CD4-positive, alpha-beta T cell treated with Interleukin-4 for 4 hours (primary cell): ENCODE measurements around the gene BRD9.

Experiments used
- DNase-seq: peaks from one replicate; pipeline ENCODE4 v3.0.0-alpha.2; 2020

BRD9 gene

GRCh38 chr5:876398-877365 lies 15.9 kb downstream of the BRD9 start:
- no peak for DNase-seq

- DNase-seq: no peak
These were observed 16.7 kb downstream of the BRD9 start for GRCh38 chr5:875931-876330.

DNA sequence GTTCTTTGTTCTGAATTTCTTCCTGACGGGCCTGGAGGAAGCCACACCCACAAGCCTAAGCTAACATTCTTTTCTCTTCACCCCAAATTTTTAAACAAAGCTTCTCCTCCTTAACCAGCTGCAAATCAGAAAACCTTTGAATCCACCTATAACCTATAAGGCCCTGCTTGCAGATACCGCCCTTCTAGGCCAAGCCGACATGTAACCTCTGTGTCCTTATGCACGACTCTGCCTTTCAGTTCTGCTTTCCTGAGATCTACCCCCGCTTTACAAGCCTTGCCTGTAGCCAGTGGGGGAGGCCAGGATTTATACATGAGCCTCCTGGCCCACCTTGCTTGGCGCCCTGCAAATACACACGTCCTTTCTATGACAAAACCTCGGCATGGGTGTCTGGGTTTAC lies 19.3 kb downstream of the BRD9 start:
- DNase-seq: no peak

DNA sequence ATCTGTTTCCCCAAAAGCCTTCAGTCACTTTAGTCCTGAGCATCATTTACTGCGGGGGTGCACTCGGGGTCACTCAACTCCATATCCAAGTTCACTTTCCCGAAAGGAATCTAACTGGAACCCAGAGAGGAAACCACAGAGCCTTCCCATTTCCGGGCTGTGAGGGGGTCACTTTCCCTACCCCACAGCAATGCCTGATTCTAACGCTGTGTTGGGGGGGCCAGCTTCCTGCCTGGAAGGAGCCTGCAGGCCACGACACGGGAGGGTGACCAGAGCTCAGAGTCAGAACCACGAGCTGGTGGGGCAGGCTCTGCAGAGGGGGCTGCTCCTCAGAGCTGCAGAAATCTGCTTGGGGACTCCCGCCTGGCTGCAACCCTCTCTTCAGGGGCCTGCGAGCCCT lies 20.3 kb downstream of the BRD9 start:
- no peak for DNase-seq

GRCh38 chr5:871596-872298 lies 20.9 kb downstream of the BRD9 start:
- no peak for DNase-seq

- DNase-seq: no peak
These were observed 21.6 kb downstream of the BRD9 start for GRCh38 chr5:870956-871355.

- DNase-seq: no peak
These were observed 24.0 kb downstream of the BRD9 start for GRCh38 chr5:868428-869135.

- no peak for DNase-seq
These were observed 25.2 kb downstream of the BRD9 start for GRCh38 chr5:867300-867870.

DNA sequence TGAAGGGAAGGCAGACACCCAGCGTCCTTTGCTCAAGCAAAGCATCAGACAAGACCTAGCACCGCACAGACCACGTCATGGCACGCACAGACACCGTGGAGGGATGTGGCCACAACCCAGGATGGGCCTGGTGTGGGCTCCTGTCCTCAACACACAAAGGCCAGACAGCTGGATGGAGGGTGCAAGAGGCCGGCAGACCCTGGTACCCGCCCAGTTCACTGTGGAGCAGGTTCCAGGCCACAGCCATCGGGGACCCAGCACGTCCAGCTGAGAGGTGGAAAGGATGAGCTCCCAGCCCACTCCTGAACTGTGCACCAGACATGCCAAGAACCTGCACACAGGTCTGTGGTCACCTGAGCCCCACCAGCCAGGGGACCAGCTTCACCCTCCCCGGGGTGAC lies 26.8 kb downstream of the BRD9 start:
- no peak for DNase-seq

- DNase-seq: no peak
These were observed 27.5 kb downstream of the BRD9 start for GRCh38 chr5:865168-865521.

DNA sequence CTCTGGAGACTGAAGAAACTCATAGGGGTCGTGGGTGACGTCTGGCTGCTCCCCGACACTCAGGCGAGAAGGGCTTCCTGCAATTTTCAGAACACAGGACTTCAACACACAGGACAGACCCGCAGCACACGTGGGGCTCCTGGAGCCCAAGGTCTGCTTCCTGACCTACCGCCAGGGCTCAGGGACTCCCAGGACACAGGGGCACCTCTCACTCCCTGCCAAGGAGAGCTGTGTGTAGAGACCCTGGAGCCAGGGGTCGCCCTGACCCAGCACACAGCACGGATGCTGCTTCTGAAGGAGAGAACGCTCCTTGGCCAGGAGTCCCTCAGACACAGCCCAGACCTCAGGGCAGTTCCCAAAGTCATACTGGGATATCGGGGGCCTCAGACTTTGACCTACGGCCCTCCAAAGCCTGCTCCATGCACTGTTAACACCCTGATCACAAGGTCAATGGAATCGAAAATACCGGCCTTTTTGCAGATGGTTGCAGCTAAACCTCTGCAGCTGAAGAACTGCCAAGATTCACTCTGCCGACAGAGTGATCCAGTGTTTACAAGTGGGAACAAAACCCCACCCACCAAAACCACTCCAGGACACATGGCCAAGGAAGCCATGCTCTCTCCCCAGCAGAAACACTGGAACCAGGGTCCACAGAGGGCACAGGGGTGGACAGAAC lies 28.0 kb downstream of the BRD9 start:
- DNase-seq: no peak

DNA sequence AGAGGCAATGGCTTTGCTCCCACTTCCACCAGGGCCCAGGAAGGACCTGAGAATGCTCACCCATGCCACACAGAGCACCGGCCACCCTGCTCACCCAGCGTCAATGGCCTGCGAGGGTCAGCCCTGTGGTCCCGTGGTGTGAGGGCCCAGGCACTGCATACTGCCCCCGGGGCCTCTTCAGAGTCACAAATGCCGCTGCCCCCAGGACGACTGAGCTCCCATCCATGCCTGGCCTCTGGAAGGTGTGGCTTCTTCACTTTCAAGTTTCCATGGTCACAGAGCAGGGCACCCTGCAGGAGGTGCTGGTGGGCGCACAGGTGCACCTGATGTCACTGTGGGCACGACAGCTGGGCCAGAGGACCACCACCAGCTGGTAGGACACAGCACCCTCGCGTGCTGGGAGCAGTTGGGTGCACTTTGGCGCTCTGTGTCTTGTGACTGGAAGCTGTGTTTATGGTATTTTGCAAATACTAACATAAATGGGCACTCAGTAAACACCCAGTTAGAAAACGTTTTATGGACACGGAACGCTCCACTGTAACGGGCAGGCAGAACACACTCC lies 29.3 kb downstream of the BRD9 start:
- DNase-seq: no peak

- no peak for DNase-seq
These were observed 30.0 kb downstream of the BRD9 start for GRCh38 chr5:862367-863243.

GRCh38 chr5:861442-862366 lies 30.9 kb downstream of the BRD9 start:
- DNase-seq: no peak

DNA sequence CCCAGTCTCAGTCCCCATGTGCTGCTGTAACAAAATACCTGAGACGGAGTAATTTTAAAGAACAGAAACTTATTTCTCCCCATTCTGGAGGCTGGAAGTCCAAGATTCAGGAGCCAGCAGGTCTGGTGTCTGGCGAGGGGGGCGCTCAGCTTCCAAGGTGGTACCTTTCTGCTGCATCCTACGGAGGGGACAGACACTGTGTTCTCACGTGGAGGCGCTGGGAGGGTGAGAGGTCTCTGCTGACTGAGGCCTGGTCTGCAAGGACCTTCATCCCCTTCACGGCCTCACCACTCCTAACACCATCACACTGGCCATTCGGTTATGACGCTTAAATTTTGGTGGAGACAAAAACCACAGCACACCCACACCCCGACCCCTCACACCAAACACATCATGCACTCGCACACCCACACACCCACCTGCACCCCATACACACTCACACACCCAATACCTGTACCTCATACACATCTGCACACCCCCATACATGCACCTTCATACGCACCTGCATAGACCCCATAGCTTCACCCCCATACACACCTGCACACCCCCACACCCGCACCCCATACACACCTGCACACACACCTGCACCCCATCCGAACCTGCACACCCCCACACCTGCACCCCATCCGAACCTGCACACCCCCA lies 32.0 kb downstream of the BRD9 start:
- DNase-seq: no peak

DNA sequence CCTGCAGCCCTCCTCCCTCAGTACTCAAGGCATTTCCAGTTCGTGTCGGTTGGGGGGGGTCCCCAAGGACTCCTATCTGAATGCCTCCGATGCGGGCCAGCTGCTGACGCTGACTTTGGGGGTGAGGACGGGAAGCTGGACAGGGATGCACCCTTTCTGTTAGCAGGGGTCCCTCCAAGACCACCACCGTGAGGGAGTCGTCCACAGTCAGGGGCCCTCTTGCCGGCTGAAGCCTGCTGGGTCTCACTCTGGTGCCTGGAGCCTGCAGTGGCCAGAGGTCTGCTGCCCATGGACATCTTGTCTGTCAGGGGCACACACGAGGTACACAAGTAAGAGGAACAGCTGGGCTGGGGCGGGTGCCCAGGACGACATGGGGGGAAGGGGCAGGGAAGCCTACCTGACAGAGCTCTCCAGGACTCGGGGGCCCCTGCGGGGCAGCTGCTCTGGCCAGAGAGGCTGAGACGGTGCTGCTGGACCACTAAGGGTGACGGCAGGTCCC lies 32.8 kb downstream of the BRD9 start:
- no peak for DNase-seq

- no peak for DNase-seq
These were observed 33.2 kb downstream of the BRD9 start for GRCh38 chr5:859391-859790.

- no peak for DNase-seq
These were observed 33.9 kb downstream of the BRD9 start for GRCh38 chr5:858726-859125.
